AG09319 (cell line): ENCODE results near the gene ZBTB9.

Experiments
- DNase-seq: peaks from one replicate; pipeline ENCODE4 v3.0.0-alpha.2; 2010; ENCODE audit warnings: low read depth; ENCODE audit errors: extremely low read depth
- CTCF ChIP-seq: IDR thresholded peaks from 2 replicates; pipeline ENCODE4 v1.5.1; 2011; ENCODE audit warnings: low read depth, mild to moderate bottlenecking, inconsistent platforms, low read length, moderate library complexity

Gene ZBTB9

GRCh38 chr6:33440649-33441309 lies 13.6 kb upstream of the ZBTB9 start:
- no peak for DNase-seq
- TF ChIP-seq CTCF = no peak

- DNase-seq = no peak
- TF ChIP-seq CTCF = no peak
Measured at GRCh38 chr6:33441457-33441856, 12.9 kb upstream of the ZBTB9 start.

- TF ChIP-seq CTCF = no peak
- DNase-seq = no peak
Measured at GRCh38 chr6:33442283-33442682, 12.1 kb upstream of the ZBTB9 start.

GRCh38 chr6:33443025-33443424 lies 11.4 kb upstream of the ZBTB9 start:
- no peak for TF ChIP-seq CTCF
- DNase-seq = no peak

GRCh38 chr6:33443619-33444504 lies 10.5 kb upstream of the ZBTB9 start:
- DNase-seq = no peak
- no peak for TF ChIP-seq CTCF

- no peak for TF ChIP-seq CTCF
- no peak for DNase-seq
Measured at GRCh38 chr6:33445119-33445603, 9.2 kb upstream of the ZBTB9 start.

GRCh38 chr6:33446356-33446755 lies 8.0 kb upstream of the ZBTB9 start:
- no peak for TF ChIP-seq CTCF
- no peak for DNase-seq
